Measurements from ENCODE around the gene HDGFL3.

The HDGFL3 gene

GRCh38 chr15:83119968-83120581, 87.5 kb downstream of the HDGFL3 start:
- DNase-seq: no peak

- no peak for DNase-seq
Observed at GRCh38 chr15:83118968-83119367, 88.7 kb downstream of the HDGFL3 start.

DNA sequence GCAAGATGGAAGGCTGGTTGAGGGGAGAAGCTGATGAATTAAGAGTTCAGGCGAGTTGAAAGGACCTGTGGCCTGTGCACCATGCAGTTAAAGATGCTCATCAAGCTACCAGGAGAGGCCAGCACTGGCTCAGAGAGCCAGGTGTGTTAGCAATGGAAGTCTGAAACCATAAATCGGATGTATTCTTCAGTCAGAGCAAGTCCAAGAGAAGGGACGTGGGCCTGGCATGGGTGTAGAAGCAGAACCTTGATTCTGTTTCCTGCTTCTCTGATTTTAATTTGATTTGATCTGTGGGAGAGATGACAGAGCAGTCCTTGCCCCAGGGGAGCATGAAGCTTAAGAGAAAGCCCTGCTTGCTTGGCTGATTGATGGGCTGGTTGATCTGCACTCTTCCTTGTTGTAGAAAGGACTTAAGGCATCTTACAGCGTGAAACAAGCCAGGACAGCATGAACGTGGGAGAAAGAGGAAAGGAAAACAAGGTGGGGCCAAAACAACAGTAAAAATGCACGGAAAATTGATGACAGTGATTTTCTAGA, 89.3 kb downstream of the HDGFL3 start:
- no peak for DNase-seq

- no peak for DNase-seq
Observed at GRCh38 chr15:83115831-83116565, 91.6 kb downstream of the HDGFL3 start.

DNA sequence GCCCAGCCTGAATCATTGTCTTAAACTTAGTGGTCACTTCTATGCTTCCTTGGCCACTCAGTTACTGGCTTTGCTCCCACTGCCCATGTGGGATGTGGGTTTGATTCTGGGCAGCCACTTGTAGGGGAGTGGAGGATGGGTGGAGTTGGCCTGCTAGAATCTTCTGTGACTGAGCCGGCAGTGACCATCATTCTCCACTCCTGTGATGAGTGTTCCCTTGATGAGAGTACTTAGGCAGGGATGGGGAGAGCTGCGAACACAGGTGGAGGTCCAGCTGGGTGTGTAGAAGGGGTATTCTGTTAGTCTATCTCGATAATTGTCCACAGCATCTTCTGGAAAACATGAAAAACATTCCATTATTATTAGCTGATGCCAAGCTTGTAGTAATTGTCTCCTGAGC, 92.2 kb downstream of the HDGFL3 start:
- no peak for DNase-seq

DNA sequence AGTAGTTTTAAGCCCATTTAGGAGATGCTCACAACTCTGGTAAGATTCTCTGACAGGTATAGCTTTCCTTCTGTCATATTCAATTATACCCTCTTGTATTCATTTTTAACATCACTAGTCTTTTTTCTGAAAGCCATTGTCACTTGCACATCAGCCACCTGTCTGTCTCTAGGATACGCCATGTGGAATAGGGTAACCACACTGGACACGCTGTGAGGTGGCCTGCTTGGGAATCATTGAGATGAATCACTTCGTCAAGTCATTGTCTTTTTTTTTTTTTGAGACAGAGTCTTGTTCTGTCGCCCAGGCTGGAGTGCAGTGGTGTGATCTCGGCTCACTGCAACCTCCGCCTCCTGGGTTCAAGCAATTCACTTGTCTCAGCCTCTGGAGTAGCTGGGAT, 92.8 kb downstream of the HDGFL3 start:
- DNase-seq: no peak

GRCh38 chr15:83113881-83114674, 93.5 kb downstream of the HDGFL3 start:
- no peak for DNase-seq

DNA sequence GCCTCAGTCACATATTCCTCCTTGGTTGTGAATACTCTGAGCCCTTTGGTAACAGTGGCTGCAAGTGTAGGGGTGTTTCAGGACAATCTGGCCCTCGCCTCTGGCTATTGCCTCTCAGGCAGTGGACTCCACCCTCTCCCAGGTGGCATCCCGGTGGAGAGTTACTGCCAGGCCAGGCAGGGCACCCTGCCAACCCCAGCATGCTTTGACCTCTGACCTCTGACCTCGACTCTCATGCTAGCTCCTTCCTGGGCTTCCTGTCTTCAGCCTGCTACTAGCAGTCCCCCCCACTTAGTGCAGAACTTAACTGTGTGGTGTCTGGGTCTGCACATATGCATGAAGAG, 94.7 kb downstream of the HDGFL3 start:
- no peak for DNase-seq

- no peak for DNase-seq
Observed at GRCh38 chr15:83112233-83112955, 95.2 kb downstream of the HDGFL3 start.

DNA sequence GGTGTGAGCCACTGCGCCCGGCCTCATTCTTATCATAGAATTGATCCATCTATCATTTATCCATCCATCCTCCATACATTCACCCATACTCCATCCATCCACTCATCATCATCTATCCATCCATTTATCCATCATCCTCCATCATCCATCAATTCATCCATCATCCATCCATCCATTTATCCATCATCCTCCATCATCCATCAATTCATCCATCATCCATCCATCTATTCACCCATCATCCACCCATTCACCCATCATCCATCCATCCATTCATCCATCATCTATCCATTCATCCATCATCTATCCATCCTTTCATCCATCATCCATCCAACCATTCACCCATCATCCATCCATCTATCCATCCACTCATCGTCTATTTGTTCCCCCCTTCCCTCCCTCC, 96.5 kb downstream of the HDGFL3 start:
- DNase-seq: no peak

- no peak for DNase-seq
Observed at GRCh38 chr15:83110381-83110780, 97.2 kb downstream of the HDGFL3 start.

GRCh38 chr15:83109532-83109931, 98.1 kb downstream of the HDGFL3 start:
- no peak for DNase-seq

GRCh38 chr15:83108266-83109219, 99.1 kb downstream of the HDGFL3 start:
- DNase-seq: no peak

DNA sequence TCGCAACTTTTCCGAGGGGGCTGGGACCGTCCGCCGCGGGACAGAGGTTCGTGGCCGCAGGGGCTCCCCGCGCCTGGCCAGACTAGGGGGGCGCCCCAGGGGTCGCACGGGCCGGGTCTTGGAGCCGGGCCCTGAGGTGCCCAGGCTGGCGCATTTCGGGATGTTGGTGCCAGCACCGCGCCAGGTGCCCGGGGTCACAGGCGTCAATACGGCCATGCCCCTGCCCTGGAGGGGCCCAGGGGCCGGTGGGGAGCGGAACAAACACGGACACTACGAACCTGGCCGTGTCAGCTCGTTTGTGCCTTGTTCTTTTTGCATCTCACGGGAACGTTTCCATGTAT, 99.8 kb downstream of the HDGFL3 start:
- DNase-seq: no peak

GRCh38 chr15:83106994-83107840, 100.4 kb downstream of the HDGFL3 start, which contains the start of gene TM6SF1:
Gene TM6SF1, plus strand, starts transcription at chr15:83107645. Its CDS starts 36 bp downstream, at chr15:83107681.
- DNase-seq: no peak

DNA sequence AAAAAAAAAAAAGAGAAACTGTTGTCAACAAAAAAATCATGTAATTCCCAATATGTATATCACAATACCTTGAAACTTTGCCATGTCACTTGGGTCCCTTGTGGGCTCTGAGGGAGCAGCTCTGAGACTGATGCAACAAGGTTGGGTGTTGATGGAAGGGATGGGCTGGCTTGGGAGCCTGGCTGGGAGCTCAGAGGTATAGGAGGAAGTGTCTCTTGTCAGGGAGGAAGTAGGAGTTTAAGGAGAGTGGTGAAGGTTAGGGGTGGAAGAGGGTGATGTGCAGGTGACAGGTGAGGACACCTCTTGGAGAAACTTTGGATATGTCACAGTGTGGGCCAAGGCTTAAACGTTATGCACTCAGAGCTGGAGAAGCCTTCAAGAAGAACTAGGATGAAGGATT, 102.2 kb downstream of the HDGFL3 start:
- no peak for DNase-seq

GRCh38 chr15:83104141-83104540, 103.5 kb downstream of the HDGFL3 start:
- DNase-seq: no peak

DNA sequence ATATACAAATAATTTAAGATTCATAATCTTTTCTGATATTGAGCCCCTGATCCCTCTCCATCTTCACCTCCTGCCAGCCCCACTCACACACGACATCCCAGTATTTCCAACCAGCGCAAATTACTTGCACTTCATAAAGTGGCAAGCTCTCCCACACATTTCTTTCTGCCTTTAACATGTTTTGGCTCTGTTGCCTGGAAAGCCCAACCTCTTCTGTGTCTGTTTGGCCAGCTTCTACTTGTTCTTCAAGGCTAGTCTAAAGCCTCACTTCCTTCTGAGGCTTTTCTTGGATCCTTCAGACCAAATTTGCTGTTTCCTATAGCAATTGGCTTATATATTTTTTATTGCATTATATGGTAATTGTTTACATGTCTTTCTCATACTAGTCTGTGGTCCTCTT, 105.3 kb downstream of the HDGFL3 start:
- no peak for DNase-seq

DNA sequence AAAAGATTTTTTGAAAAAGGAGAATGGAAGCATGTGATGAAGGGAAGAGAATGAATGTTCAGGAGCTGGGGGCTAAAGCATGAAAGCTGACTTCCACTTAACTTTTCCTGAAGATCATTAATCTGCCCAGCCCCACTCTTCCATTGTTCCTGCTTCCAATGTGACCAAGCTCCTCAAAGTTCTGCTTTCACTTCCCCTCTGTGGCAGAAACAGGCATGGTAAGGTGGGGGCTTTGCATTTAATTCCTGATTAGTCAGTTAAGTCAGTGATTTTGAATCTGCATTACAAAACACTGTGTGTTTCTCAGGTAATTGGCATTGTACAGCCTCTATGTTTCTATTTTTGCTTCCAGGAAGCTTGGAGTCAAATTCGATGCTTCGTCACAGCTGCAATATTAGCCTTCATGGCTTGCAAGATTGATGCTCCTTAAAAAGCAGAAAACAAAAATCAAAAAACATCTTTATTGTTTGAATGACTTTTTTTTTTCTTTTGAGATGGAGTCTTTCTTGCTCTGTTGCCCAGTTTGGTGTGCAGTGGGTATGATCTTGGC, 107.5 kb downstream of the HDGFL3 start:
- no peak for DNase-seq

- no peak for DNase-seq
Observed at GRCh38 chr15:83099290-83099689, 108.3 kb downstream of the HDGFL3 start.

DNA sequence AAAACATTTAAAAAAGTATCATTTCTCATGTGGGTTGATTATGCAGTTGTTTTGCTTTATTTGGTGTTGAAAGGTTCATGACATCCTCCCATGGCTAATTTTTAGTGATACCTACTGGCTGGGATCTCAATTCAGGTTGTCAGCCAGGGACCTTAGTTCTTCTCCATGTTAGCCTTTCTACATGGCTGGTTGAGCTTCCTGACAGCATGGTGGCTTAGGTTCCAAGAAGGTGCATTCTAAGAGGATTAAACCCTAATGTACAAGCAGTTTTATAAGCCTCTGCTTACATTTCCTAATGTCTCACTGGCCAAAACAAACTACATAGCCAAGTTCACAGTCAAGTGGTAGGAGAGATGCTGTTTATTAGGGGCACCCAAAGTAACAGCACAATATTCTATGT, 109.5 kb downstream of the HDGFL3 start:
- no peak for DNase-seq
